HG03575 (cell line): ENCODE results near the gene DCAF17.
"Not testable (repeated sequence)": the region's sequence is repeated elsewhere in the genome, so short reads cannot be mapped to it uniquely, and the experiment has no call there.

Source experiments
- ATAC-seq: cut with Tn5 transposase; IDR thresholded peaks from one replicate; pipeline ENCODE4 v1.9.1; 2021; ENCODE audit not compliant: unreplicated experiment, insufficient number of reproducible peaks, low FRiP score; ENCODE audit errors: extremely low read depth

Gene DCAF17

GRCh38 chr2:171492664-171493063, 58.6 kb downstream of the DCAF17 start:
- no peak for ATAC-seq

GRCh38 chr2:171497664-171498063, 63.6 kb downstream of the DCAF17 start:
- ATAC-seq: not testable (repeated sequence)

GRCh38 chr2:171505374-171505773, 71.3 kb downstream of the DCAF17 start:
- ATAC-seq: no peak

GRCh38 chr2:171509945-171510731, 76.1 kb downstream of the DCAF17 start:
- no peak for ATAC-seq

GRCh38 chr2:171512014-171512413, 78.0 kb downstream of the DCAF17 start:
- no peak for ATAC-seq

GRCh38 chr2:171512683-171513195, 78.7 kb downstream of the DCAF17 start:
- ATAC-seq: no peak

- no peak for ATAC-seq
These were observed 79.7 kb downstream of the DCAF17 start for GRCh38 chr2:171513719-171514160.

- no peak for ATAC-seq
These were observed 81.0 kb downstream of the DCAF17 start for GRCh38 chr2:171514908-171515582.

GRCh38 chr2:171515672-171516298, 81.8 kb downstream of the DCAF17 start:
- ATAC-seq: no peak

GRCh38 chr2:171516793-171517192, 82.8 kb downstream of the DCAF17 start:
- no peak for ATAC-seq

- ATAC-seq: no peak
These were observed 86.4 kb downstream of the DCAF17 start for GRCh38 chr2:171520471-171520870.

GRCh38 chr2:171521361-171522051, 87.5 kb downstream of the DCAF17 start:
- ATAC-seq: no peak

- ATAC-seq: no peak
These were observed 88.2 kb downstream of the DCAF17 start, which contains the start of gene CYBRD1 for GRCh38 chr2:171522052-171522787. Gene CYBRD1, plus strand, starts transcription at chr2:171522474. Its CDS starts 72 bp downstream, at chr2:171522546.

- ATAC-seq: no peak
These were observed 88.7 kb downstream of the DCAF17 start for GRCh38 chr2:171522788-171523087.

- ATAC-seq: no peak
These were observed 89.3 kb downstream of the DCAF17 start for GRCh38 chr2:171523088-171524017.

- no peak for ATAC-seq
These were observed 90.0 kb downstream of the DCAF17 start for GRCh38 chr2:171524018-171524401.

- ATAC-seq: no peak
These were observed 95.9 kb downstream of the DCAF17 start for GRCh38 chr2:171529914-171530313.

- ATAC-seq: no peak
These were observed 96.4 kb downstream of the DCAF17 start for GRCh38 chr2:171530378-171530777.
